Measurements from ENCODE around the gene SLC25A24. TPM values are rescaled to one million over a fixed set of nuclear protein-coding genes. Genes with fewer than 3 reads are reported as not detected.
"Not testable (repeated sequence)": the region's sequence is repeated elsewhere in the genome, so short reads cannot be mapped to it uniquely, and the experiment has no call there.

The SLC25A24 gene
- polyA plus RNA-seq, 1 donor from 2014 or later = 24.9 TPM

DNA sequence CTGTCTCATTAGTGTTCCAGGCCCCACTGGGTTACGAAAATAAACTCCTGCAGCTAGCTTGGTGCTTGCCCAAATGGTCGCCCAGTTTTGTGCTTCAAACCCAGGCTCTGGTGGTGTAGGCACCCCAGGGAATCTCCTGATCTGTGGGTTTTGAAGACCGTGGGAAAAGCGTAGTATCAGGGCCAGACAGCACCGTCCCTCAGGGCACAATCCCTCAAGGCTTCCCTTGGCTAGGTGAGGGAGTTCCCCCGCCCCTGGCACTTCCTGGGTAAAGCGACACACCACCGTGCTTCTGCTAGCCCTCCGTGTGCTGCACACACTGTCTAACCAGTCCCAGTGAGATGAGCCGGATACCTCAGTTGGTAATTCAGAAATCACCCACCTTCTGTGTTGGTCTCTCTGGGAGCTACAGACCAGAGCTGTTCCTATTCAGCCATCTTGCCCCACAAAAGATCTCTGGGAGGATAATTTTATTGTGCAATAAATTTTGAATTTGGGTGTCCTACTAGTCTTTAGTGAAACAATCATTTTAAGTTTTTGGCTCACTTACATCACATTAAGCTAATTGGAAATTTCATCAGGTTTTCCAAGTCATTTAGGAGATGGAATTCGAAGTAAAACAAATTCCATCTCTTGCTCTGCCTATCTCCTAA is 9.4 kb upstream of the SLC25A24 start:
- H3K4me1 Mint-ChIP-seq = peaks cover 0 to 7% (median 0%) of the 10 kb centered on the region in 3 donors

DNA sequence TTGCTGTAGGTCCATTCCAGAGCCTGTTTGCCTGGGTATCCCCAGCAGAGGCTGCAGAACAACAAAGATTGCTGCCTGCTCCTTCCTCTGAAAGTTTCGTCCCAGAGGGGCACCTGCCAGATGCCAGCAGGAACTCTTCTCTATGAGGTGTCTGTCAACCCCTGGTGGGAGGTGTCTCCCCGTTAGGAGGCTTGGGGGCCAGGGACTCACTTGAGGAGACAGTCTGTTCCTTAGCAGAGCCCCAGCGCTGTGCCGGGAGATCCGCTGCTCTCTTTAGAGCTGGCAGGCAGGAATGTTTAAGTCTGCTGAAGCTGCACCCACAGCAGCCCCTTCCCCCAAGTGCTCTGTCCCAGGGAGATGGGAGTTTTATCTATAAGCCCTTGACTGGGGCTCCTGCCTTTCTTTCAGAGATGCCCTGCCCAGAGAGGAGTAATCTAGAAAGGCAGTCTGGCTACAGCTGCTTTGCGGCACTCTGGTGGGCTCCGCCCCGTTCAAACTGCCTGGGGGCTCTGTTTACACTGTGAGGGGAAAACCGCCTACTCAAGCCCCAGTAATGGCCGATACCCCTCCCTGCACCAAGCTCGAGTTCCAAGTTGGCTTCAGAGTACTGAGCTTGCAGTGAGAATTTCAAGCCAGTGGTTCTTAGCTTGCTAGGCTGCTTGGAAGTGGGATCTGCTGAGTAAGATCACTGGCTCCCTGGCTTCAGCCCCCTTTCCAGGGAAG is 8.7 kb upstream of the SLC25A24 start:
- H3K27me3 Mint-ChIP-seq = peaks cover 31% of the 10 kb centered on the region
- H3K4me1 Mint-ChIP-seq = peaks cover 0 to 7% (median 0%) of the 10 kb centered on the region in 3 donors
- peaks cover 0 to 2% (median 0%) of the 10 kb centered on the region in 3 donors for H3K9me3 Mint-ChIP-seq
- H3K27ac Mint-ChIP-seq = no peak overlapping the region
- H3K4me3 Mint-ChIP-seq = no peak overlapping the region
- H3K36me3 Mint-ChIP-seq = no peaks in the 10 kb centered on the region

More for the DNA sequence above, 9.4 kb upstream of the SLC25A24 start:
- Mint-ChIP-seq H3K4me3 (no peak overlapping the region), H3K36me3 (no peaks in the 10 kb centered on the region), H3K9me3 (no peaks in the 10 kb centered on the region), H3K27ac (no peak overlapping the region), H3K27me3 (peaks cover 28% of the 10 kb centered on the region)

DNA sequence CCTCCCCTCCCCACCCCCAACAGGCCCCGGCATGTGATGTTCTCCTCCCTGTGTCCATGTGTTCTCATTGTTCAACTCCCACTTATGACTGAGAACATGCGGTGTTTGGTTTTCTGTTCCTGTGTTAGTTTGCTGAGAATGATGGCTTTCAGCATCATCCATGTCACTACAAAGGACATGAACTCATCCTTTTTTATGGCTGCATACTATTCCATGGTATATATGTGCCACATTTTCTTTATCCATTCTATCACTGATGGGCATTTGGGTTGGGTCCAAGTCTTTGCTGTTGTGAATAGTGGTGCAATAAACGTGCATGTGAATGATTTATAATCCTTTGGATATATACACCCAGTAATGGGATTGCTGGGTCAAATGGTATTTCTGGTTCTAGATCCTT is 3.4 kb upstream of the SLC25A24 start:
- not testable (repeated sequence) for H3K9me3 Mint-ChIP-seq, H3K36me3 Mint-ChIP-seq
- peak overlapping the region in 1 of 4 donors; percentile 50 for H3K4me3 Mint-ChIP-seq
- peaks cover 11% of the 10 kb centered on the region for H3K27me3 Mint-ChIP-seq
- peaks cover 6 to 19% (median 17%) of the 10 kb centered on the region in 3 donors for H3K4me1 Mint-ChIP-seq
- H3K27ac Mint-ChIP-seq = peak overlapping the region in 1 of 3 donors; percentile 72

DNA sequence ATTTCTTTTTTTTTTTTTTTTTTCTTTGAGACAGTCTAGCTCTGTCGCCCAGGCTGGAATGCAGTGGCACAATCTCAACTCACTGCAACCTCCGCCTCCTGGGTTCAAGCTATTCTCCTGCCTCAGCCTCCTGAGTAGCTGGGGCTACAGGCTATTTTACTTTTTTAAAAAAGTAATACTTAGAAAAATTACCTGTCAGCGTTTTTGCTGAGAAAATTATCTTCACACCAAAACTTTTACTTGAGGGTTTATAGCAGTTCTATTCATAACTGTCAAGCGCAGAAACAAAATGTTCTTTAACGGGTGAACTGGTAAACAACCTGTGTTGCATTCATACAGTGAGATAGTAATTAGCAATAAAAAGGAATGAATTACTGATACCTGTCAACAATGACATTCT is 1.5 kb upstream of the SLC25A24 start:
- Mint-ChIP-seq H3K9me3 (peaks cover 0 to 3% (median 0%) of the 10 kb centered on the region in 3 donors), H3K4me1 (peaks cover 14 to 27% (median 20%) of the 10 kb centered on the region in 3 donors), H3K27me3 (peaks cover 3% of the 10 kb centered on the region), H3K4me3 (peak overlapping the region in 1 of 4 donors; percentile 95), H3K36me3 (no peaks in the 10 kb centered on the region), H3K27ac (no peak overlapping the region)

DNA sequence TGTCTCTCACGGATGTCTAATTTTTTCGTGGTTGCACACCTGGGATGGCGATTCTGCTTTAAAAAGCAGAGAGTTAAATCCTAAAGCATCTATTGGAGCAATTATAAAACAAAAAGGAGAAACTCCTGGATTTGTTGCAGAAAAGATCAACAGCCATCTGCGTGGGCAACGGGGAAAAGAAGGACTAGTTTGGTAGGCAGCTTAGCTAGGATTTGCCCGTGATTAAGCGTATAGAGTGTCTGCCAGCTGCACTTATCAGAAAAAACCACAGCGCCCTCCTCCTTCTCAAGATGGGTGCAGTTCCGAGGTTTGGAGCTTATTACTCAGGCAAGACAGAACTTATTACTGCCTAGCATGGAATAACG is 526 bp upstream of the SLC25A24 start:
- H3K4me3 Mint-ChIP-seq = peak overlapping the region; percentile 91 to 95 (median 92)
- H3K4me1 Mint-ChIP-seq = peaks cover 14 to 30% (median 20%) of the 10 kb centered on the region in 3 donors
- peaks cover 3% of the 10 kb centered on the region for H3K27me3 Mint-ChIP-seq
- H3K27ac Mint-ChIP-seq = peak overlapping the region; percentile 57 to 93 (median 82)
- peaks cover 0 to 3% (median 0%) of the 10 kb centered on the region in 3 donors for H3K9me3 Mint-ChIP-seq
- H3K36me3 Mint-ChIP-seq = no peaks in the 10 kb centered on the region

DNA sequence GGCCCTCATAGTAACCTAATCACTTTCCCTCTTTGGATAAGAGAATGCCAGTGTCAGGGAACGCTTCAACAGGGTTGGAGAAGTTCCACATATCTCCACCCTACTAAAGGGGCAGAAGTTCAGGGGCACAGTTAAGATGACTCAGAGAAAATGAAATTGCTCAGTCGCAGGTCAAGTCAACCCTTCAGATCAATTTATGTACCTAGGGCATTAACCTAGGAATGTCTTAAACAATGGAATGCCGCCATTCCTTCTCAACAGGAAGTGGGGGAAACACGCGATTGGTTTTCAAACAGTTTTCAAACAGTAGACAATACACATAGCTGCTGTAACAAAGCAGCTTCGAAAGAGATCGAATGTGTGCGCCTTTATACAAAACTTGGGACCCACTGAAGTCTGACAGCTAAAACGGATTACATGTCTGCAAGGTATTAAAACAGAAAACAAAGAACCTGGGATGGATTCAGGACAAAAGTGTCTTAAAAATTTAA is 897 bp downstream of the SLC25A24 start:
- H3K36me3 Mint-ChIP-seq = peaks cover 5% of the 10 kb centered on the region
- H3K27me3 Mint-ChIP-seq = peaks cover 3% of the 10 kb centered on the region
- H3K27ac Mint-ChIP-seq = peak overlapping the region; percentile 81 to 95 (median 89)
- H3K4me1 Mint-ChIP-seq = peaks cover 14 to 34% (median 23%) of the 10 kb centered on the region in 3 donors
- H3K4me3 Mint-ChIP-seq = peak overlapping the region; percentile 91 to 95 (median 92)
- H3K9me3 Mint-ChIP-seq = peaks cover 0 to 3% (median 0%) of the 10 kb centered on the region in 3 donors

DNA sequence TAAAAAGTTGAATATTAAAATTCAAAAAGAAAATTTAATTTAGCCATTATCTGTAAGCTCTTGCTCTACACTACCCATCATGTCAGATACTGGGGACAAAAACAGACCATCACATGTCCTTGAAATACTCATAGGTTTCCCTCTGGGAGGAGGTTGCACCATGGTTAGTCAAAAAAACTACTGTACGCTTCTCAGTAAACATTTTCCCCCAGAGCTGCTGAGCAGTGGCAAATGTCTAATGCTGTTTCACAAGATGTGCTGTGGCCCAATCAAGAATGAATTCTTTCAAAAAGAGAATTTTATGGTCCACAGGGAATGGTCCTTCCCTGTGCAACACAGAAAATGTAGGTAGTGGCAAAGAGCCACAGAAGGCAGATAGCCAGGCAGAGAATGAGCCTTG is 6.1 kb downstream of the SLC25A24 start:
- Mint-ChIP-seq H3K27me3 (no peaks in the 10 kb centered on the region), H3K4me1 (peaks cover 20 to 43% (median 29%) of the 10 kb centered on the region in 3 donors), H3K27ac (peak overlapping the region in 2 of 3 donors; percentile 18 to 50), H3K4me3 (peak overlapping the region in 1 of 4 donors; percentile 26), H3K9me3 (peaks cover 0 to 6% (median 3%) of the 10 kb centered on the region in 3 donors), H3K36me3 (peaks cover 9% of the 10 kb centered on the region)

DNA sequence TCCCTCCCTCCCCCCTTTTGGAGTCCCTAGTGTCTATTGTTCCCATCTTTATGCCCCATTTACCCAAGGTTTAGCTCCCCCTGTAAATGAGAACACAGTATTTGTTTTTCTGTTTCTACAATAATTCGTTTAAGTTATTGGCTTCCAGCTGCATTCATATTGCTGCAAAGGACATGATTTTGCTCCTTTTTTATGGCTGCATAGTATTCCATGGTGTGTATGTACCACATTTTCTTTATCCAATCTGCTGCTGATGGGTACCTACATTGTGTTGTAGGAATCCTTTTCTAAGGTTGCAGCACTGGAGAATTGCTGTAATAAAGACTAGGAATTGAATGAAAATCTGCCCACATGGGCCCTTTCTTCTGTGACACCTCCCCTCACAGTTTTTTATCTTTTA is 6.8 kb downstream of the SLC25A24 start:
- H3K27me3 Mint-ChIP-seq = no peaks in the 10 kb centered on the region
- peaks cover 10% of the 10 kb centered on the region for H3K36me3 Mint-ChIP-seq
- peak overlapping the region in 1 of 3 donors; percentile 86 for H3K27ac Mint-ChIP-seq
- peaks cover 0 to 6% (median 3%) of the 10 kb centered on the region in 3 donors for H3K9me3 Mint-ChIP-seq
- H3K4me1 Mint-ChIP-seq = peaks cover 17 to 42% (median 29%) of the 10 kb centered on the region in 3 donors
- no peak overlapping the region for H3K4me3 Mint-ChIP-seq

DNA sequence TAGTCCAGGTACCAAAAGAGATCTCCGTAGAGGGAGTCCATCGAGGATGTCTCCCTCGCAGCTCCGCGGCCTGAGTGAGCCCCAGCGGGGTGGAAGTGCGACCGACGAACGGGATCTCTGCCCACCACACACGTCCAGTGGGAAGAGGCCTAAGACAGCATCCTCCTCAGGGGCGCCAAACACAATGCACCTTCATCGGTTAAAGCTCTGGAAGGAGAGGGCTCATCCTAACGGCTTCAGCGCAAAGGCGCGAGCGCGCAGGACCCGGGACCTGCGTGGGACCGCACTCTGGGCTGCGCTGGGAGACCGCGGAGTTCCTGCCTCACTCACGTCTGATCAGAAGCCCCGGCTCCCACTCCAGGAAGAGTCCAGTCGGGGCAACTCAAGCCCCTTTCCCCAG is 7.6 kb downstream of the SLC25A24 start:
- Mint-ChIP-seq H3K4me1 (peaks cover 11 to 38% (median 29%) of the 10 kb centered on the region in 3 donors), H3K4me3 (no peak overlapping the region), H3K36me3 (peaks cover 12% of the 10 kb centered on the region), H3K9me3 (peaks cover 3 to 8% (median 7%) of the 10 kb centered on the region in 3 donors), H3K27me3 (no peaks in the 10 kb centered on the region), H3K27ac (peak overlapping the region in 1 of 3 donors; percentile 23)

DNA sequence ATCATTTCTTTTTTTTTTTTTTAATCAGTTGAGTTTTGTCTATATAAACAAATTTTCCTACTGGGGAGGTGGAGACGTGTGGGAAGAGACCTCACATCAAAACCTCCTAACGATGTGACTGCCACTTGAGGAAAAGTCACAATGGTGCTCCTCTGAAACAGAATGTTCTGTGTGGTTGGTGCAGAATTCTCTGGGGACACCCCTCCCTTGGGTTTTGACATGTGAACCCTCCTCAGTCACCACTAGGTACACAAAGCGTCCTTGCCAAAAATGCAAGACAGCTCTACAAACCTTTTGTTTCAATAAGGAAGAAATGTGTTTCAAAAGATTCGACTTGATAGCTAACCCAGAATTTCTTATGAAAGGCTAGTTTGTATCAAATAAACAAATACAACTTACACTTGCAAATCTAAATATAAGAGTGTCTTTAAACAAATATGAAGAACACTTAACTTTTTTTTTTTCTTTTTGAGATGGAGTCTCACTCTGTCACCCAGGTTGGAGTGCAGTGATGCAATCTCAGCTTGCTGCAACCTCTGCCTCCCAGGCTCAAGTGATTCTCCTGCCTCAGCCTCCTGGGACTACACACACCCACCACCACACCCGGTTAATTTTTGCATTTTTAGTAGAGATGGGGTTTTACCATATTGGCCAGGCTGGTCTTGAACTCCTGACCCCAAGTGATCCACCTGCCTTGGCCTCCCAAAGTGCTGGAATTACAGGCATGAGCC is 9.3 kb downstream of the SLC25A24 start:
- peaks cover 12 to 32% (median 29%) of the 10 kb centered on the region in 3 donors for H3K4me1 Mint-ChIP-seq
- H3K36me3 Mint-ChIP-seq = peaks cover 12% of the 10 kb centered on the region
- H3K27me3 Mint-ChIP-seq = no peaks in the 10 kb centered on the region
- H3K4me3 Mint-ChIP-seq = peak overlapping the region in 1 of 4 donors; percentile 65
- peak overlapping the region in 2 of 3 donors; percentile 10 to 53 for H3K27ac Mint-ChIP-seq
- peaks cover 3 to 8% (median 7%) of the 10 kb centered on the region in 3 donors for H3K9me3 Mint-ChIP-seq

DNA sequence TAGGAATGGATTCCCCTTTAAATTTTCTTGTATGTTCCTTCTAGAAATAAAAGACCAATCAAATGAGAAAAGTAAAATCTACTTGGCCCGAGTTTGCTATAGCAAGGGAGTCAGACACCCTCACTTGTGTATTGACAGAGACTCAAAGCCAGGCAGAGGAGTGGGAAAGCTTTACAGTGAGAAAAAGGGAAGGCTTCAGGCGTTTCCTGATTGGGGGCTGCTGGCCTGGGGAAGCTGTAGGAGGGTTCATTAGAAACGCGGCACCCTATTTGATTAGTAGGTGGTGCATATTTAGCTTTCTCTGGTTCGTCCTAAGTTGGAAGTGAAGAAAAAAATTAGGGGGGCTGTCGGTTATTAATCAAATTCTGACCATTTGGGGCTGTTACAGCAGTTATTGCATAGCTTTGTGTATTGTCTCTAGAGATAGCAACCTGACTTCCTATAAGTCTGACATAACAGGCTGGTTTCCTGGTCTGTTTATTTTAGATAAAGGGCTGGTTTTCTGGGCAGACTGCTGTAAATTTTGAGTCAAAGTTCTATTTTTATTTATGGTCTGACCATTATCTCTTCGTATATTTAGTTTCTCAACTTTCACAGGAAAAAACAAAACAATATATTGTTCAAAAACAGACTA is 10.0 kb downstream of the SLC25A24 start:
- no peaks in the 10 kb centered on the region for H3K27me3 Mint-ChIP-seq
- peak overlapping the region in 1 of 3 donors; percentile 53 for H3K27ac Mint-ChIP-seq
- H3K4me3 Mint-ChIP-seq = peak overlapping the region in 1 of 4 donors; percentile 15
- peaks cover 10% of the 10 kb centered on the region for H3K36me3 Mint-ChIP-seq
- H3K4me1 Mint-ChIP-seq = peaks cover 12 to 31% (median 29%) of the 10 kb centered on the region in 3 donors
- H3K9me3 Mint-ChIP-seq = peaks cover 3 to 8% (median 7%) of the 10 kb centered on the region in 3 donors

DNA sequence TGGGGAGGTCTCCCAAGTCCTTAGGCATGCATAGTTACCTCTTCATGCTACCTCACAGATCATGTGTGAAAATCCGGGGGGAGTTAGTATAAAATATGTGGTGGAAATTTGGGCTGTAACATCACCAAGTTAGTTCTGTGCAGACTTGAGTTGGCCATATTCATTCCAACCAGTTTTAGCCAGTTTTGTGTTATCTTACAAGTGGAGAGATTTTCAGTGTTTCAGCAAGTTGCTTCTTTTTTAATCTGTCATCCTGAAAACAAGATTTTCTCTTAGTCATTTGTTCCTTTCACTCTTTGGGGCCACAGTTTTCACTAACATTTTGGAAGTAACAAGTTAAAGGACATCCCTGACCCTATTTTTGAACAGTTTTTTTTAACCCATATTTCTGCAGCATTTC is 11.3 kb downstream of the SLC25A24 start:
- H3K4me3 Mint-ChIP-seq = peak overlapping the region in 1 of 4 donors; percentile 41
- peaks cover 3 to 8% (median 7%) of the 10 kb centered on the region in 3 donors for H3K9me3 Mint-ChIP-seq

DNA sequence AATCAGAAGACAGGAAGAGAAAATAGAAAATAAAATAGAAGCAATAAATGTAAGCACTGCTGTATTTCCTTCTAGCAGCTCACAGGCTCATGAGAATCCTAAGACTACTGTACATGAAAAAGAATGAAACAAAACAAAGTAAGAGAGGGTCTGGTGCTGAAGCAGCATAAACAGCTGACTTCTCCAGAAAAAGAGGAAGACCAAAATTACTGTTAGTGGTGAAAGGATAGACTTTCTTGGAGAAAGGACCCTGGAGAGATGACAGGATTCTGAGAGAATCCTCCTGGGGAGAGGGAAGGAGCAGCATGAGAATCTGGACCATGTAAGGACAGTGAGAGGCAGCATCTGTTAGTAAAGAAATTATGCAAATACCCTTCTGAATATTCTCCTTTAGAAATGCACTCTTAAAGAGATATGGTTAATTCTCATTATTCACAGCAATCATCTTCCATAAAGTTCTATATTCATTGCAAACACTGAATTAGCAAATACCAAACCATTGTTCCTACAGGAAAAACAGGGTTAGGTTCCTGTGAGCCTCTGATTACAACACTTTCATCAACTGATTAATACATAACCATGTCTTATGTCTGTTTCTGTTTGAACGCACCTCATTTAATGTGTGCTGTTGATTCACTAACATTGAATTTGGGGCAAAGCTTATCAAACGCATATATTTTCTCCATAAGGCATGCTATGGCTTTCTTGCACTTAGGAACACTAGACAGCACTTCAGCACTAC is 17.0 kb downstream of the SLC25A24 start:
- no peak overlapping the region for H3K4me3 Mint-ChIP-seq
- H3K9me3 Mint-ChIP-seq = peaks cover 3 to 5% (median 4%) of the 10 kb centered on the region in 3 donors
- no peaks in the 10 kb centered on the region for H3K27me3 Mint-ChIP-seq
- peaks cover 26% of the 10 kb centered on the region for H3K36me3 Mint-ChIP-seq
- H3K27ac Mint-ChIP-seq = peak overlapping the region in 1 of 3 donors; percentile 33
- H3K4me1 Mint-ChIP-seq = peaks cover 14 to 18% (median 17%) of the 10 kb centered on the region in 3 donors

More for the DNA sequence above, 11.3 kb downstream of the SLC25A24 start:
- Mint-ChIP-seq H3K27me3 (no peaks in the 10 kb centered on the region), H3K36me3 (peaks cover 8% of the 10 kb centered on the region), H3K4me1 (peaks cover 12 to 27% (median 24%) of the 10 kb centered on the region in 3 donors), H3K27ac (peak overlapping the region in 1 of 3 donors; percentile 46)

Data from IgD-negative memory B cell (primary cell).